SK-N-SH treated with all-trans-retinoic acid at 6 μM for 48 hours (cell line): ENCODE data around the gene LRBA.

Source experiments
- ARNTL ChIP-seq: fragments of 450-650 bp; formaldehyde crosslinking; IDR thresholded peaks from 2 replicates; pipeline ENCODE4 v1.5.0; 2020; ENCODE audit warnings: low read depth, mild to moderate bottlenecking, moderate library complexity, borderline replicate concordance
- BACH2 ChIP-seq: fragments of 250-450 bp; sonication (Bioruptor Pico); IDR thresholded peaks from 2 replicates; pipeline ENCODE4 v1.9.0; 2021; ENCODE audit warnings: mild to moderate bottlenecking, borderline replicate concordance
- ESRRG ChIP-seq: fragments of 250-450 bp; sonication (Bioruptor Pico); IDR thresholded peaks from 2 replicates; pipeline ENCODE4 v1.6.1; 2021; ENCODE audit warnings: mild to moderate bottlenecking
- ISL1 ChIP-seq: fragments of 250-450 bp; sonication (Bioruptor Pico); IDR thresholded peaks from 2 replicates; pipeline ENCODE4 v2.1.2; 2022; ENCODE audit warnings: mild to moderate bottlenecking, moderate library complexity
- OSR1 ChIP-seq: fragments of 250-450 bp; sonication (Bioruptor Pico); IDR thresholded peaks from 2 replicates; pipeline ENCODE4 v1.8.0; 2022; ENCODE audit warnings: moderate library complexity, mild to moderate bottlenecking, inconsistent platforms
- PPARA ChIP-seq: fragments of 250-450 bp; sonication (Bioruptor Pico); IDR thresholded peaks from 2 replicates; pipeline ENCODE4 v1.5.0; 2020; ENCODE audit warnings: mild to moderate bottlenecking, borderline replicate concordance
- RARB ChIP-seq: fragments of 250-450 bp; sonication (Bioruptor Pico); IDR thresholded peaks from 2 replicates; pipeline ENCODE4 v1.8.0; 2021; ENCODE audit warnings: mild to moderate bottlenecking, moderate library complexity
- TCF4 ChIP-seq: fragments of 250-450 bp; sonication (Bioruptor Pico); IDR thresholded peaks from 2 replicates; pipeline ENCODE4 v1.8.0; 2021; ENCODE audit warnings: mild to moderate bottlenecking, moderate library complexity, borderline replicate concordance
- TSHZ2 ChIP-seq: fragments of 250-450 bp; sonication (Bioruptor Pico); IDR thresholded peaks from 2 replicates; pipeline ENCODE4 v1.5.0; 2020; ENCODE audit warnings: mild to moderate bottlenecking, moderate library complexity
- ZFP3 ChIP-seq: fragments of 250-450 bp; sonication (Bioruptor Pico); IDR thresholded peaks from 2 replicates; pipeline ENCODE4 v1.5.0; 2020; ENCODE audit warnings: mild to moderate bottlenecking, moderate library complexity
- ZFP30 ChIP-seq: fragments of 450-650 bp; formaldehyde crosslinking; IDR thresholded peaks from 2 replicates; pipeline ENCODE4 v1.5.0; 2022; ENCODE audit warnings: mild to moderate bottlenecking, moderate library complexity
- ZNF565 ChIP-seq: fragments of 450-650 bp; formaldehyde crosslinking; conservative IDR thresholded peaks from 2 replicates; pipeline ENCODE4 v1.5.0; 2020; ENCODE audit warnings: low read depth, mild to moderate bottlenecking, moderate library complexity
- TF ChIP-seq, protein P1 (sequence below): fragments of 250-450 bp; sonication (Bioruptor Pico); IDR thresholded peaks from 2 replicates; pipeline ENCODE4 v1.5.1; 2020; ENCODE audit warnings: low read depth, mild to moderate bottlenecking, moderate library complexity

- TF ChIP-seq RARB (CRISPR knock-in tag) (no peak), TSHZ2 (CRISPR knock-in tag) (no peak), TCF4 (CRISPR knock-in tag) (no peak), PPARA (CRISPR knock-in tag) (no peak), OSR1 (CRISPR knock-in tag) (no peak), ESRRG (CRISPR knock-in tag) (no peak), ZFP3 (no peak), ZNF565 (CRISPR knock-in tag) (no peak), ARNTL (CRISPR knock-in tag) (no peak), ZFP30 (CRISPR knock-in tag) (no peak), ISL1 (CRISPR knock-in tag) (no peak), BACH2 (CRISPR knock-in tag) (no peak)
- TF ChIP-seq, protein P1, sequence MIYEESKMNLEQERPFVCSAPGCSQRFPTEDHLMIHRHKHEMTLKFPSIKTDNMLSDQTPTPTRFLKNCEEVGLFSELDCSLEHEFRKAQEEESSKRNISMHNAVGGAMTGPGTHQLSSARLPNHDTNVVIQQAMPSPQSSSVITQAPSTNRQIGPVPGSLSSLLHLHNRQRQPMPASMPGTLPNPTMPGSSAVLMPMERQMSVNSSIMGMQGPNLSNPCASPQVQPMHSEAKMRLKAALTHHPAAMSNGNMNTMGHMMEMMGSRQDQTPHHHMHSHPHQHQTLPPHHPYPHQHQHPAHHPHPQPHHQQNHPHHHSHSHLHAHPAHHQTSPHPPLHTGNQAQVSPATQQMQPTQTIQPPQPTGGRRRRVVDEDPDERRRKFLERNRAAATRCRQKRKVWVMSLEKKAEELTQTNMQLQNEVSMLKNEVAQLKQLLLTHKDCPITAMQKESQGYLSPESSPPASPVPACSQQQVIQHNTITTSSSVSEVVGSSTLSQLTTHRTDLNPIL (CRISPR knock-in tag): no peak
Measured at GRCh38 chr4:150332961-150333360, 682.1 kb downstream of the LRBA start.
